Activated CD4-positive, alpha-beta T cell treated with anti-CD3 and anti-CD28 coated beads, Interleukin-2, Interleukin-4, amounts not matched to agents 100 ng/mL and 50 ng/mL, durations not matched to agents 16 hours and 8 hours (primary cell): ENCODE data around the gene RPSA.
"Not testable (repeated sequence)": the region's sequence is repeated elsewhere in the genome, so short reads cannot be mapped to it uniquely, and the experiment has no call there.

ENCODE experiments used
- DNase-seq: peaks from one replicate; pipeline ENCODE4 v3.0.0-alpha.2; 2020; ENCODE audit warnings: low spot score

The RPSA gene

DNA sequence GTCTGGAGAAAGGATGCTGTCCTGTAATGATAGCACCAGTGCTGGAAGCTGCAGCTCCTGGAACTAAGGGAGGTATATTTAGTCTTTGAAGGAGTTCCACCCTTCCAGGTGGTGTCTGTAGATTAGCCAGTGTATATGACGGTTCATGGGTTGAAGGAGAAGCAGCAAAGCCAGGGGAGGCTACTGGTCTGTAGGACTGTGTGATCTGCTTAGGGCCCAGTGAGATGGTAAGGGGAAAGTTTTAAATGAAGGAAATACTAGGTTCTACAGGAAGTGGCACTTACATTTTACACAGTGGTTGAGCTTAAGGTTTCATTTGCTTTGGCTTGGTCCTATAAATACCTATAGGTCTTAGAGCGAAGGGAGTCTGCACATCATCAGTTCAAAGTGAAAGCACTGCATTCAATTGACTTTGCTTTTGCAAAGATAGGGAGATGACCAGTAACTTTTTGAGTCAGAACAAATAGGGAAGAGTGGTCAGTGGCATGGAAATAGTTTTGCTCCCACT lies 17.7 kb upstream of the RPSA start:
- no peak for DNase-seq

DNA sequence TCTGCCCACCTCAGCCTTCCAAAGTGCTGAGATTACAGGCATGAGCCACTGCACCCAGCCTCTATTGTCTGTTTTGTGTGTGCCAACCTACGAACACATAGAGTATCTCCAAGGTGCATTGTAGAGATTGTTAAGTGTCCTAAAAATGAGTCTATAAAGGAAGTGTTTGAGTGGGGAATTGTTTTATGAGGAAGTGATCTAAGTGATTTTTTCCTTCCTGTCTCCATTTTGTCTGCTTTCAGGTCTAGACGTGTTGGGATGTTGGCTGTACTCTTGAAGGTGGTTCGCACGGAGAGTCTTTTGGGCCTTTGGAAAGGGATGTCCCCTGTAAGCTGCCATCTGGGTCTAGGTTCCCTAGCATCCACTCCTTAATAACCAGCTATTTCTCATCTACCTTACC lies 16.3 kb upstream of the RPSA start:
- no peak for DNase-seq

DNA sequence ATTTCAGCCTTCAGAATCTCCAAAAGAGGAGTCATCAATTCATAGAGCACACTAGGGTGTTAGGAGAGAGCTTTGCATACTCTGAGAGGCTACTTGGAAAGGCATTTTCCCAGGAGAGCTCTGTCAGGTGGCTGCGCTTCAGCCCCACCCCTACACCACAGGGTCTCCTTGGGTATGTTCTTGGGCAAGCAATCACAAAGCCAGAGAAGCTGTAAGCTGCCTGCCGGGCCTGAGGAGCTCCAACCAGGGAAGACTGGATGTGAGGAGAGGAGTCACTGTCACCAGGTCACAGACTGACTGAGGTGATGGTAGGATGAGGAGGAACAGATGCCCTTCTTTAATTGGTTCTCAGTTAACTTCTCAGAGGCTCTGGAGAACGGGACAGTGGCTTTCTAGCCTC lies 9.8 kb upstream of the RPSA start:
- DNase-seq: no peak

DNA sequence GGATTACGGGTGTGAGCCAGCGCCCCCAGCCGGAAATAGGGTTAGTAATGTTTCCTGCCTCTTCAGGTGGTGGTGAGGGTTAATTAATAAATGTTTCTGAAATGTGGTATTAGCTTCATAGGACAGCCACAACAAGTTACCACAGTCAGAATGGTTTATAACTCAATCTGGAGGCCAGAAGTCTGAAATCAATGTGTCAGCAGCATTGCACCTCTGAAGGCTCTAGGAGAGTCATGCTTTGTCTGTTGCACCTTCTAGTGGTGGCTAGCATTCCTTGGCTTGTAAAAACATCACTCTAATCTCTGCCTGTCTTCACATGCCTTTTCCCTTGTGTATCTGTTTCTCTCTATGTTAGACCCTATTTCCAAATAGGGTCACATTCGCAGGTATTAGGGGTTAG lies 7.8 kb upstream of the RPSA start:
- DNase-seq: no peak

DNA sequence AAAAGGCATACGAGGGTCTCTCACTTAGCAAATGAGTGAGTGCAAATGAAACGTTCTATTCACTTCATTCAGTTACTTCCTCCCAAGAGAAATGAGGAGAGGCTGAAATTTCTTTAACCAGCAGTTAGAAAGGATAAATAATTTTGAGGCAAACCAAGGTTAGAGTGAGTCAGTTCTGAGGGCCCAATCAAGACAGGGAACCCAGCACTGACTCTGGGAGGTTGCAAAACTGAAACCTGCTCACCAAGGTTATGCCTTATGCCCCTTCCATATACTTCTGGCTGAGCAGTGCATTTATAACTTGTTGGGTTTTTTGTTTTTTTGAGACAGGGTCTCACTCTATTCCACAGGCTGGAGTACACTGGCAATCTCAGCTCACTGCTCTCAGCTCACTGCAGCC lies 4.5 kb upstream of the RPSA start:
- no peak for DNase-seq

DNA sequence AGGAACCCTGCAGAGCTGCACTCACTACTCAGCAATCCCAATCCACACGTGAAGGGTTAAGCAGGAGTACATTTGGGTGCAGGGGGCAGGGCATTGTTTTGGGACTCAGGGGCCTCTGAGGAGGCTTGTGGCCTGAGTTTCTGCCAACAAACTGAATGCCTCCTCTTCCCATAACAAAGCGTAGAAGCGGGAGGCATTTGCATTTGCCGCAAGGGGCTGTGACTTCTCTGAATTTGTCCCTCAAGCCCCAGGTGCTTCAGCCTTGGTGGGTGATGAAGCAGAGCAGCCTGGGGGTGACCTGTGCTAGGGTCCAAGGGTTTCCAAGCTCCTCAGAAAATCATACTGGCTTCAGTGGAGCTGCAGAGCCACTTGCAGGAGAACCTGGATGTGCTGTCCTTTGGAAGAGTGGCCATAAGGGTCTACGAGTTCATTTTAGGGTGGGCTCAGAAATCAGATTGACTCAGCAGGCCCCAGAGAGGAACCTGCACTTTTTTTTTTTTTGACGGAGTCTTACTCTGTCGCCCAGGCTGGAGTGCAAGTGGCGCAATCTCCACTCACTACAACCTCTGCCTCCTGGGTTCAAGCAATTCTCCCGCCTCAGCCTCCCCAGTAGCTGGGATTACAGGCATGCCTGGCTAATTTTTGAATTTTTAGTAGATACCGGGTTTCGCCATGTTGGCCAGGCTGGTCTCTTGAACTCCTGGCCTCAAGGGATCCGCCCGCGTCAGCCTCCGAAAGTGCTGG lies 1.4 kb upstream of the RPSA start:
- DNase-seq: no peak

DNA sequence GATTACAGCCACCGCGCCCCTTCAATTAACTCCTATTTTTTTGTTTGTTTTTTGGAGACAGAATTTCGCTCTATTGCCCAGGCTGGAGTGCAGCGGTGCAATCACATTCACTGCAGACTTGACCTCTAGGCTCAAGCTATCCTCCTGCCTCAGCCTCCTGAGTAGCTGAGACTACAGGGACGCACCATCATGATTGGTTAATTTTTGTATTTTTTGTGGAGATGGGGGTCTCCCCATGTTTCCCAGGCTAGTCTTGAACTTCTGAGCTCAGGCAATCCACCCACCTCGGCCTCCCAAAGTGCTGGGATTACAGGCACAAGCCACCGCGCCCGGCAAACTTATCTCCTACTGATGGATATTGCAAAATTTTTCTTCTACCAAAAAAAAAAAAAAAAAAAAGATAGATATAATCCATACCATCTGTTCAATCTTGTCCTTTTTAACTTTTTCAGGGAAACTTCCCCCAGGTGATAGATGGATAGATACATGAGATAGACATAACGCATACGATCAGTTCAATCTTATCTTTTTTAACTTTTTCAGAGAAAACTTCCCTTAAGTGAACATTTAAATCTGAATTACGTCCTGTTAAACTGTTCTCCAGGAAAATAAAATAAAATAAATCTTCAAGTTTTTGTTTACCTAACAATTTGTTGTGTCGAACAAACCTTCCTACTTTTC lies 693 bp upstream of the RPSA start:
- DNase-seq: no peak

DNA sequence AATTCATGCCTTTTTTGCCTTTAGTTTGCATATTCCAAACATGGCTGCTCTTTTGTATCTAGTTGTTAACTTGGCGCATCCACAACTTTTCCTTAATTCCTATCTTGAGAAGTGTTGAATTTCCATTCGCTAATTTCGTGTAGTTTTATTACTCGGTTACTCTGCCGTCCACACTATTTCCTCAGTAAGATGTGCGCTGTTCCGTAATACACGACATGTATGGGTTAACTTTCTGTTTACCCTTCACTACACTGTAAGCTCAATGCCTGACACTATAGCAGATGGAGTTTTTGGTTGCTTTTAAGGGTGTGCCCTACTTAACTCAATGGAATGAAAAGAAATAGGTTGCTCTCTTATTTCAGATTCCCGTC lies 724 bp downstream of the RPSA start:
- no peak for DNase-seq

DNA sequence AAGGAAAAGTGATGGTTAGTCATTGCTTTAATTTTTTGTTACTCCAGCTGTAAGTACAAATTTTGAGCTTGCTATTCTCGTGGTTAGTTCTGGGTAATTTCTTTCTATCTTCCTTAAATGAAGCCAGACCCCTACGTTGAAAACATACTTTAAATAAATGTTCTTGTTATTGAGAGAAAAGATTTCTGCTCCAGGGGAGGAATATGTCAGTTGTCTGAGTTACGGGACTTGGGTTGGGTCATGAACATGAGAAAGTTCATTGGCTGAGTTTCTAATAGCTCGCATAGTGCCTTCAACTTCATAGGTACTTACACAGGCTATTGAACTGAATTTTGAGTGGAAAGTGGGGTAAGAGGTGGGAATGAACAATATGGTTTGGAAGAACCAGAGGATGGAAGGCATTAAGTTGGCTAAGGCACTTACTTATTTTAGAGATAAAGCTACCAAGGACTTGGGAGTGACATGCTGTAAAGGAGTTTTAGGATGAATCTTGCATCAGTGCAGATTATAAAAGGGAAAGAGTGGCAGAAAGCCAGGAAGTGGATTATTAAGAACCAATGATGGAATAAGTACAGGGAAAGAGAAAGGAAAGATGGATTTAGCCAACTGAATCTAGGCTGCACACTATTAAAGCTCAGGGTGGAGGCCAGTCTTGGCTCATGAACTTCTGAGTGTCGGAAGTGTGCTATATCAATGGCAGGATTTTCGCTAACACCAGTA lies 1.4 kb downstream of the RPSA start:
- no peak for DNase-seq

DNA sequence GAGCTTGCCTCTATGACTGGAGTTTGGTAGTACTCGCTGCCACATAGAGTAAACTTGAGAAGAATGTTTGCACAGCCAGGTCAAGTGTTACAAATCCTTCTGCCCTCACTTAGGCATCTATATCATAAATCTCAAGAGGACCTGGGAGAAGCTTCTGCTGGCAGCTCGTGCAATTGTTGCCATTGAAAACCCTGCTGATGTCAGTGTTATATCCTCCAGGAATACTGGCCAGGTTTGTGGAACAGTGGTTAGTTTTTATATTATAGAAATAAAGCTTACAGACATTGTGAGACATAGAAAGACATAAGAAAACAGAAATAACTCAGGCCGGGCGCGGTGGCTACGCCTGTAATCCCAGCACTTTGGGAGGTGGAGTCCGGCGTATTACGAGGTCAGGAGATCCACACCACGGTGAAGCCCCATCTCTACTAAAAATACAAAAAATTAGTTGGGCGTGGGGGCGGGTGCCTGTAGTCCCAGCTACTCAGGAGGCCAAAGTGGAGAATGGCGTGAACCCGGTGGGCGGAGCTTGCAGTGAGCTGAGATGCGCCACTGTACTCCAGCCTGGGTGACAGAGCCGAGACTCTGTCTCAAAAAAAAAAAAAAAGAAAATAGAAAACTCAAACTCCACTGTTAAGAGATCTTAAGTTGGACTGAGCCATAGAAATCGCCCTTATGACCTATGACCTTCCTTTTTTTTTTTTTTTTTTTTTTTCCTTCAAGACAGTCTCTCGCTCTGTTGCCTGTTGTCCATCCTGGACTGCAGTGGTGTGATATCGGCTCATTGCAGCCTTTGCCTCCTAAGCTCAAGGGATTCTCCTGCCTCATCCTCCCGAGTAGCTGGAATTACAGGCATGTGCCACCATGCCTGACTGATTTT lies 2.2 kb downstream of the RPSA start:
- peak; percentile 77 for DNase-seq

DNA sequence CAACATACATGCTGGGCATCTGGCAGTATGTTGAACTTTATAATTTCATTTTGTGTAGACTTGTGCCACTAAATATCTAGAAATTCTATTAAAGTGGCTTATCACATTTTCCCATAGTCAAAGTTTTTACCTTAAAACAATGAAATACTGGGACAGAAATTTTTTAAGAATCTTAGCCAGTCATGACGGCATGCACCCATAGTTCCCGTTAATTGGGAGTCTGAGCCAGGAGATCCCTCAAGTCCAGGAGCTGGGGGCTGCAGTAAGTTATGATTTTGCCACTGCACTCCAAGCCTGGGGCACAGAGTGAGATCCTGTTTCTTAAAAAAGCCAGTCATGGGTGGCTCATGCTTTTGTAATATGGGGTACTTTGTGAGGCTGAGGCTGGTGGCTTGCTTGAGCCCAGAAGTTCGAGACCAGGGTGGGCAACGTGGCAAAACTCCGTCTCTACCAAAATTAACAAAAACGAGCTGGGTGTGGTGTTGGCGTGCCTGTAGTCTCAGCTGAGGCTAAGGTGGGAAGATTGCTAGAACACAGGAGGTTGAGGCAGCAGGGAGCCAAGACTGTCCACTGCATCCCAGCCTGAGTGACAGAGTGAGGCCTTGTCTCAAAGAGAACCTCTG lies 3.1 kb downstream of the RPSA start:
- DNase-seq: no peak

DNA sequence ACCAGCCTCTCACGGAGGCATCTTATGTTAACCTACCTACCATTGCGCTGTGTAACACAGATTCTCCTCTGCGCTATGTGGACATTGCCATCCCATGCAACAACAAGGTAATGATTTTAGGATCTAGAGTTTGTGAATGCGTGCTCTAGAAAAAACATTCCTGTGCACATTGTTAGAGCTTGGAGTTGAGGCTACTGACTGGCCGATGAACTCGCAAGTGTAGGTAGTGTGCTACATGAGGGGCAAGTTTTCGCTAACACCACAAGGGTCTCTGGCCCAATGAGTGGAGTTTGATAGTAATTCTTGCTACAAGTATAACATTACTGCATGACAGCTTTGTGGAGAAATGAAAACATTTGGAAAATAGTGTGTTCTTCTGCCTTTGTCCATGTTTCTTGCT lies 4.4 kb downstream of the RPSA start:
- DNase-seq: no peak

DNA sequence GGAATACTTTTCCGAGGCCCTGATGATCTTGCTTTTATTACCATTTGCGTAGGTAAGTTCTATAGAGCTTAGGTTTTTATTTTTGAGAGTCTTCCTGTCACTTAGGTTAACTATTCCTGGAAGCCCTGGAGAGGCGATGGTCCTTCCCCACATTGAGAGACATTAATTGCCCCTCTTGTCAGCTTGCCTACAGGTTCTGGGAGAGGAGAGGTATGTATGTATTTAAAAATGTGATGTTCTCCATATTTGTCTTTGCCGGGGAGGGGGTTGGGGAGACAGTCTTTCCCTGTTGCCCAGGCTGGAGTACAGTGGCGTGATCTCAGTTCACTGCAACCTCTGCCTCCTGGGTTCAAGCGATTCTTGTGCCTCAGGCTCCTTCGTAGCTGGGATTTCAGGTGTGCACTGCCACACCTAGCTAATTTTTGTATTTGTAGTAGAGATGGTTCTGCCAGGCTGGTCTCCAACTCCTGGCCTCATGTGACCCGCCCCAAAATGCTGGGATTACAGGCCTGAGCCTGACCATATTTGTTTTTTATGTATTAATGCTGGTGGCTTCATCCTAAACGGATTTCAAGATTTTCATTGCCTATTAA lies 6.2 kb downstream of the RPSA start:
- no peak for DNase-seq

DNA sequence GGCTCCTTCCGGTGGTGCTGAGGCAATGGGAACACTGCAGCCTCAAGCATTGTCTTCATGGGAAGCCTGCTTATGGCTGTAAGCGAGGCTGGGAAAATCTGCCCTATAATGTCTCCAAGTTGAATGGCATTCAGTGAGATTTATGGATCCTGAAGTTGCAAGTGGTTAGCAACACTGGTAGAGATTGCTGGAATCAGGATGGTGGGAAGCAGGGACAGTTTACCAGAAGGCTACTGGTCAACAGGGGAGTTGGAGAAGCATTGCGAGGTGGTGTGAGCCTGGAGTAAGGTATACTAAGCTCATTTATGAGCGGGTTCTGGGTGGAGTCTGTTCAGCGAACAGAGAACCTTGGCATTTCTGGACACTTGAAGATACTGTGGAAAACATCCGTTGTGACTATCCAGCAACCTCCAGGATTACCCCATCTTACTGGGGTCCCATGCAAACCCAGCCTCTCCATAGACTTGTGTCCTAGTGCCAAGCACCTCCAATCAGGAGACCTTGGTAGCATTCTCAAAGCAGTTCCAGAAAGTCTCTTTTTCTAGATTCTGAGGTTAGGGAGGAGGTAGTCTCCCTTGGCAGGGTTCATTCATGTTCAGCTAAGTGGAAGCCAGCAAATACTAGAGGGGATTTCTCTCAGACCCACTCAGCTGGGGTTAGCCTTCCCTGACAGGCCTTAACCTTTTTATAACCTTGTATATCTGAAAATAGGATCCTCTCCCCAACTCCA lies 7.3 kb downstream of the RPSA start:
- DNase-seq: no peak

DNA sequence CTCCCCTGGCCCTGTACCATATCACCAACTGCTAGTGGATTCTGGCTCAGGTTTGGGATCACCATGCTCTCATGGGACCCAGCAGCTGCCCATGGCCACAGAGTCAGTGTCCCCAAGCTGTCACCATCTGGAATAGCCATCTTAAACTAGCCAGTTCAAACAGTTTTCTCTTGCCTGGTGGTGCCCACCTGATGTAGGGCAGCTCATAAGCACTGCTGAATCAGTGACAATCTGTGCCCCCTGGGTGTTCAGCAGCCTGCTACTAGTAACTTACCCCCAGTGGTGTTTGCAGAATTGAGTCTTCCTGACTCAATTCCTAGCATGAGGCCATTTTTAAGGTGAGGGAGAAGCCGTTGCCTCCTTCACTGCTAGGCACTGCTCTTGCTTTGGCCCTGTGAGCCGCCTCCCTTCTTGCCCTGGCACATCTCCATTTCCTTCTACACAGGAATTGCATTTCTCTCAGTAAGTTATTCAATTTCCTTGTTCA lies 7.9 kb downstream of the RPSA start:
- no peak for DNase-seq

DNA sequence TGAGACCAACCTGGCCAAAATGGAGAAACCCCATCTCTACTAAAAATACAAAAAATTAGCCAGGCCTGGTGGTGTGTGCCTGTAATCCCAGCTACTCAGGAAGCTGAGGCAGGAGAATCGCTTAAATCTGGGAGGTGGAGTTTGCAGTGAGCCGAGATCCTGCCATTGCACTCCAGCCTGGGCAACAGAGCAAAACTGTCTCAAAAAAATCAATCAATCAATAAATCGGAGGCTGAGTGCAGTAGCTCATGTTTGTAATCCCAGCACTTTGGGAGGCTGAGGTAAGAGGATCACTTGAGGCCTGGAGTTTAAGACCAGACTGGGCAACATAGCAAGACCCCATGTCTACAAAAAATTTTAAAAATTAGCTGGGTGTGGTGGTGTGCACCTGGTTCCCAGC lies 8.8 kb downstream of the RPSA start:
- DNase-seq: not testable (repeated sequence)

DNA sequence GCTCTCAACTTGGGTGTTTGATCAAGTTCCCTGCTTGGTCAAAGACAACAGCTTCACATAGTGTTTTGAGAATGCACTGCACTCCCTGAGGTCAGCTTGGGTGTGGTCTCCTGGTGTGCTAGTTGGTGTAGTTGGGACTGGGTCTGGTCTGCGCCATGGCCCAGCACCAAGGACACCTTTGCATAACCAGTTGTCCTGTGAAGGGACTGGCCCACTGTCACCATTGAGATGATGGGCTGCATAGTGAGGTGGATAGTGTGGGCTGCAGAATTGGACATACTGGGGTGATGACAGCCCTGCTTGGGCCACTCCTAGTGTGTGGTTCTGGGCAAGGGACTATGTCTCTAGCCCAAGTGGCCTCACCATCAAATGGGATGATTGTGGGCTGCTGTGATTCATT lies 9.5 kb downstream of the RPSA start:
- no peak for DNase-seq

DNA sequence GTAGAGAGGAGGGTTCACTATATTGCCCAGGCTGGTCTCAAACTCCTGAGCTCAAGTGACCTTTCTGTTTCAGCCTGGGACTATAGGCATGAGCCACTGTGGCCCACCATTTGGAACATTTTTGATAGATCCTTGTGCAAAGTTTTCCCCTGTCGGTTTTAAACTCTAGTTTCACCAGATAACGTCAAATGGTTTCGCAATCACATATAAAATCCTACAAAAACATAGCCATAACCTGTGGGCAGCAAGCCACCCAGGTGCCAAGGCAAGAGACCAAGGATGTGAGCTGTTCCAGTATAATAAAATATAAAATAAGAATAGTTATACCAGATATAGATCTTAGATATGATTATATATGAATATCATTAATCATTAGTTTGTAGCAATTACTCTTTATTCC lies 10.5 kb downstream of the RPSA start:
- DNase-seq: not testable (repeated sequence)

DNA sequence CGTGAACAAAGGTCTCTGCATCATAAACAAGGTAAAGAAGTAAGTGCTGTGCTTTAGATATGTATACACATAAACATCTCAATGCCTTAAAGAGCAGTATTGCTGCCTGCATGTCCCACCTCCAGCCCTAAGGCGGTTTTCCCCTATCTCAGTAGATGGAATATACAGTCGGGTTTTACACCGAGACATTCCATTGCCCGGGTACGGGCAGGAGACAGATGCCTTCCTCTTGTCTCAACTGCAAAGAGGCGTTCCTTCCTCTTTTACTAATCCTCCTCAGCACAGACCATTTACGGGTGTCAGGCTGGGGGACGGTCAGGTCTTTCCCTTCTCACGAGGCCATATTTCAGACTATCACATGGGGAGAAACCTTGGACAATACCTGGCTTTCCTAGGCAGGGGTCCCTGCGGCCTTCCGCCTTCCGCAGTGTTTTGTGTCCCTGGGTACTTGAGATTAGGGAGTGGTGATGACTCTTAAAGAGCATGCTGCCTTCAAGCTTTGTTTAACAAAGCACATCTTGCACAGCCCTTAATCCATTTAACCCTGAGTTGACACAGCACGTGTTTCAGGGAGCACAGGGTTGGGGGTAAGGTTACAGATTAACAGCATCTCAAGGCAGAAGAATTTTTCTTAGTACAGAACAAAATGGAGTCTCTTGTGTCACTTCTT lies 12.2 kb downstream of the RPSA start:
- DNase-seq: not testable (repeated sequence)
